OCI-LY1 (cell line): ENCODE results near the gene DUSP7.

Experiments
- EZH2 ChIP-seq: fragments of 200-600 bp; sonication (generic), shearing (Covaris generic); IDR thresholded peaks from 2 replicates; pipeline ENCODE4 v1.8.0; 2017; ENCODE audit warnings: borderline replicate concordance, mixed run types, mild to moderate bottlenecking, antibody characterized with exemption, low read length, moderate library complexity, mixed read lengths
- TF ChIP-seq, protein P1 (sequence below): fragments of 200-600 bp; sonication (generic), shearing (Covaris generic); IDR thresholded peaks from 2 replicates; pipeline ENCODE4 v1.5.1; 2017; ENCODE audit warnings: mild to moderate bottlenecking, antibody characterized with exemption, low read length, moderate library complexity, mixed read lengths

DNA sequence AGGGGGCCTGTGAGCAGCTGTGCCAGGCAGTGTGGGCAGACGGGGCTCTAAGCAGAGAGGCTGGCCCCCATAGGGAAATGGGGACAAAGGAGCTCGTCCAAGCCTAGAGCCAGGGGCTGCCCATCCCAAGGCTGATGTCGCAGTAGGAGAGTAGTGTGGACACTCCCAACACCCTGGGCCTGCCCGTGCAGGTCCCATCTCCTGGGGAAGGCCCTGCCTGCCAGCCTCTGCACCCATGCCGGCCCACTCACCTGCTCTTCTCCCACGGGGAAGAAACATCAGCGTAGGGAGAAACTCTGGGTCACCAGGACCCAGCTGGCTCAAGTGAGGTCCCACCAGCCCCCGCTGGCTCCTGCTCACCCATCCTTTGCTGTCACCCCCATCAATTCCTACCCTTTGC lies 10.7 kb upstream of the DUSP7 start:
- TF ChIP-seq, protein P1, sequence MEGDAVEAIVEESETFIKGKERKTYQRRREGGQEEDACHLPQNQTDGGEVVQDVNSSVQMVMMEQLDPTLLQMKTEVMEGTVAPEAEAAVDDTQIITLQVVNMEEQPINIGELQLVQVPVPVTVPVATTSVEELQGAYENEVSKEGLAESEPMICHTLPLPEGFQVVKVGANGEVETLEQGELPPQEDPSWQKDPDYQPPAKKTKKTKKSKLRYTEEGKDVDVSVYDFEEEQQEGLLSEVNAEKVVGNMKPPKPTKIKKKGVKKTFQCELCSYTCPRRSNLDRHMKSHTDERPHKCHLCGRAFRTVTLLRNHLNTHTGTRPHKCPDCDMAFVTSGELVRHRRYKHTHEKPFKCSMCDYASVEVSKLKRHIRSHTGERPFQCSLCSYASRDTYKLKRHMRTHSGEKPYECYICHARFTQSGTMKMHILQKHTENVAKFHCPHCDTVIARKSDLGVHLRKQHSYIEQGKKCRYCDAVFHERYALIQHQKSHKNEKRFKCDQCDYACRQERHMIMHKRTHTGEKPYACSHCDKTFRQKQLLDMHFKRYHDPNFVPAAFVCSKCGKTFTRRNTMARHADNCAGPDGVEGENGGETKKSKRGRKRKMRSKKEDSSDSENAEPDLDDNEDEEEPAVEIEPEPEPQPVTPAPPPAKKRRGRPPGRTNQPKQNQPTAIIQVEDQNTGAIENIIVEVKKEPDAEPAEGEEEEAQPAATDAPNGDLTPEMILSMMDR = no peak
- TF ChIP-seq EZH2 = no peak
